ENCODE measurements around the gene ZDHHC19. TPM values are rescaled to one million over a fixed set of nuclear protein-coding genes. Genes with fewer than 3 reads are reported as not detected.
"Not testable (repeated sequence)": the region's sequence is repeated elsewhere in the genome, so short reads cannot be mapped to it uniquely, and the experiment has no call there.

Gene ZDHHC19
- total RNA-seq, 5 donors from 2014 or later (not counting 1 experiment from before 2014, with no cell fraction given) = 0.49 to 0.54 TPM; not detected in 3

DNA sequence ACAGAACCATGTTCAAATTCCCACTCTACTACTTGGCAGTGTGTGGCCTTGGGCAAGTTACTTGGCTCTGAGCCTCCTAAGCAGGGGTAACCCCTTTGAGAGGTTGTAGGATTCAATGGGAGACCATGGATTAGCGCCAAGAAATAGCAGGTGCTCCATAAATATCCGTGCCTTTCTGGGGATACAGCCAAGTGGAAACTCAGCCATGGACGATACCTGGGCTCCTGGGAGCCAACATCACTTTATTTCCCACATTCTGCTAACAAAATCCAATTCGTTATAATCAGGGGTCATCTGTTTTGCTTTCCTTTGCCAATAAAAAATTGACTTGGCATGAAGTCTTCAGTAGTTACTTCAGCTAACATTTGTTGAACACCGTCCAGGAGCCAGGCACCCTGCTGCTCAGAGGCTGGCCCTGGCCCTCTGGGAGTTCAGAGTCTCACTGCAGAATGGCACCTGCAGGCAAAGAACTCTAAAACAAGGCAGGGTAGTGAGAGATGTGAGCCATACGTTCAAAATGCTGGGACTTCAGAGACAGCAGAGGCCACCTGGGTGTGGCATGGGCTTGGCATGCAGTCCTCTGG, 42.3 kb downstream of the ZDHHC19 start:
- ChIA-PET POLR2A (interaction anchor here in 1 of 2 donors (0.6 kb wide), 1 partner anchor 90 kb away, joined by 3 read pairs; no protein-coding TSS in a partner anchor), CTCF (no interaction called here)
- DNase-seq (no peak), ATAC-seq (replicated peaks in 1 of 4) (no peak)
- Mint-ChIP-seq H3K4me3 (no peak overlapping the region), H3K4me1 (peaks cover 0 to 4% (median 1%) of the 10 kb centered on the region in 3 donors), H3K36me3 (no peaks in the 10 kb centered on the region), H3K27me3 (no peaks in the 10 kb centered on the region), H3K27ac (no peak overlapping the region), H3K9me3 (peaks cover 0 to 3% (median 0%) of the 10 kb centered on the region in 3 donors)
- Histone ChIP-seq H3K4me3 (ENCODE audit: control insufficient read depth in 1 of 2, extremely low read depth in 1 of 2, low read length in 1 of 2) (no peak overlapping the region), H3K9me3 (no peaks in the 10 kb centered on the region), H3K27ac (ENCODE audit: low read length) (no peak overlapping the region), H3K4me1 (ENCODE audit: control insufficient read depth in 1 of 2, extremely low read depth in 1 of 2, insufficient read depth in 2 of 2, low read length in 2 of 2) (peaks cover 0 to 6% of the 10 kb centered on the region in 2 experiments), H3K36me3 (ENCODE audit: control insufficient read depth in 2 of 2, extremely low read depth in 1 of 2, insufficient read depth in 1 of 2, low read length in 1 of 2) (no peaks in the 10 kb centered on the region), H3K27me3 (replicated peaks in 1 of 2; ENCODE audit: control insufficient read depth in 2 of 2, extremely low read depth in 1 of 2, insufficient read depth in 2 of 2, low read length in 1 of 2) (peaks cover 0 to 3% of the 10 kb centered on the region in 2 experiments)
- 91% methylated on average over 5 of the region's 6 CpGs for WGBS (ENCODE audit: insufficient coverage)

DNA sequence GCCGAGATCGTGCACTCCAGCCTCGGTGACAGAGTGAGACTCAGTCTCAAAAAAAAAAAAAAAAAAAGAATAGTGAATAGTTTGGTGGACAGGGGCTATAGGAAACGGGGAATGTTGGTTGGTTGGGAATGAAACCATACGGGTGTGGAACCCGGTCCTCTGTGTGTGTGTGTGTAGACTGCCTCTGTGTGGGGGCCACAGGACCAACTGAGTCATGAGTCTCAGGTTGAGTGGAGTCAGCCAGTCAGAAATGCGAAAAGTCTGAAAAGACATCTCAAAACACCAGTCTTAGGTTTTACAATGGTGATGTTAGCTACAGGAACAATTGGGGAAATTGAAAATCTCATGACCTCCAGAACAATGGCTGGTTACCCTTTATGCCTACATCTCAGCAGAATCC, 44.5 kb downstream of the ZDHHC19 start:
- H3K27ac Mint-ChIP-seq = no peak overlapping the region

DNA sequence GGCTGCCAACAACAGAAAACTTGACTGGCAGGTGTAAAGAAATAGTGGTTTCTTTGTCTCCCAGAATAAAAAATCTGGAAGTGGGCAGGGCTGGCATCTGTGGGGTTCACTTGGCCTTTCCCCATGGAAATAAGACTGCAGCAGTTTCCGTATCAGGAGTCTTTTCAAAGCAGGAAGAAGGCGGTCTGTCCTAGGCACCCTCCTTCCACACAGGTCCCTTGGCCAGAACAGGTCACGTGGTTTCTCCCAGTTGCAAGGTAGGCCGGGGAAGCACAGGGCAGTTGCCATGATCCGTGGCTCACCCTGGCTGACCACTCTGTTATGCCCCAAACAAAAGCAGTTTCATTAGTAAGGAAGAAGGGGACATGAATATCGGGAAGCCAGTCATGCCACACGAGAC, 45.4 kb downstream of the ZDHHC19 start:
- H3K36me3 ChIP-seq (ENCODE audit: control insufficient read depth in 2 of 2, extremely low read depth in 1 of 2, insufficient read depth in 1 of 2, low read length in 1 of 2) = no peaks in the 10 kb centered on the region
- peaks cover 0 to 8% of the 10 kb centered on the region in 2 experiments for H3K27me3 ChIP-seq (replicated peaks in 1 of 2; ENCODE audit: control insufficient read depth in 2 of 2, extremely low read depth in 1 of 2, insufficient read depth in 2 of 2, low read length in 1 of 2)
- H3K27me3 Mint-ChIP-seq = no peaks in the 10 kb centered on the region
- peaks cover 0 to 6% of the 10 kb centered on the region in 2 experiments for H3K4me1 ChIP-seq (ENCODE audit: control insufficient read depth in 1 of 2, extremely low read depth in 1 of 2, insufficient read depth in 2 of 2, low read length in 2 of 2)
- no peak overlapping the region for H3K27ac Mint-ChIP-seq
- ChIA-PET POLR2A (no interaction called here), CTCF (interaction anchor here in 1 of 2 donors (0.6 kb wide), 1 partner anchor 242 kb away, joined by 3 read pairs; no protein-coding TSS in a partner anchor)
- DNase-seq = no peak
- no peak overlapping the region for H3K27ac ChIP-seq (ENCODE audit: low read length)
- H3K36me3 Mint-ChIP-seq = no peaks in the 10 kb centered on the region
- WGBS (ENCODE audit: insufficient coverage) = 100% methylated on average over 3 of the region's 7 CpGs
- no peaks in the 10 kb centered on the region for H3K9me3 ChIP-seq
- H3K9me3 Mint-ChIP-seq = peaks cover 0 to 2% (median 0%) of the 10 kb centered on the region in 3 donors
- H3K4me1 Mint-ChIP-seq = peaks cover 0 to 4% (median 1%) of the 10 kb centered on the region in 3 donors
- no peak for ATAC-seq (replicated peaks in 1 of 4)
- no peak overlapping the region for H3K4me3 Mint-ChIP-seq
- no peak overlapping the region for H3K4me3 ChIP-seq (ENCODE audit: control insufficient read depth in 1 of 2, extremely low read depth in 1 of 2, low read length in 1 of 2)

More for the DNA sequence above, 44.5 kb downstream of the ZDHHC19 start:
- WGBS (ENCODE audit: insufficient coverage) = 70% methylated on average over 2 of the region's 7 CpGs
- ChIA-PET POLR2A (interaction anchor here in 1 of 2 donors (0.7 kb wide), 1 partner anchor 1149 kb away, joined by 7 read pairs; no protein-coding TSS in a partner anchor), CTCF (interaction anchor here in 1 of 2 donors (0.6 kb wide), 1 partner anchor 241 kb away, joined by 3 read pairs; no protein-coding TSS in a partner anchor)
- Mint-ChIP-seq H3K4me1 (peaks cover 0 to 4% (median 1%) of the 10 kb centered on the region in 3 donors), H3K27me3 (no peaks in the 10 kb centered on the region), H3K9me3 (peaks cover 0 to 3% (median 0%) of the 10 kb centered on the region in 3 donors), H3K36me3 (no peaks in the 10 kb centered on the region), H3K4me3 (no peak overlapping the region)
- Histone ChIP-seq H3K9me3 (no peaks in the 10 kb centered on the region), H3K4me1 (ENCODE audit: control insufficient read depth in 1 of 2, extremely low read depth in 1 of 2, insufficient read depth in 2 of 2, low read length in 2 of 2) (peaks cover 0 to 6% of the 10 kb centered on the region in 2 experiments), H3K27me3 (replicated peaks in 1 of 2; ENCODE audit: control insufficient read depth in 2 of 2, extremely low read depth in 1 of 2, insufficient read depth in 2 of 2, low read length in 1 of 2) (peaks cover 0 to 8% of the 10 kb centered on the region in 2 experiments), H3K36me3 (ENCODE audit: control insufficient read depth in 2 of 2, extremely low read depth in 1 of 2, insufficient read depth in 1 of 2, low read length in 1 of 2) (no peaks in the 10 kb centered on the region), H3K27ac (ENCODE audit: low read length) (no peak overlapping the region), H3K4me3 (ENCODE audit: control insufficient read depth in 1 of 2, extremely low read depth in 1 of 2, low read length in 1 of 2) (no peak overlapping the region)
- no peak for DNase-seq
- no peak for ATAC-seq (replicated peaks in 1 of 4)

DNA sequence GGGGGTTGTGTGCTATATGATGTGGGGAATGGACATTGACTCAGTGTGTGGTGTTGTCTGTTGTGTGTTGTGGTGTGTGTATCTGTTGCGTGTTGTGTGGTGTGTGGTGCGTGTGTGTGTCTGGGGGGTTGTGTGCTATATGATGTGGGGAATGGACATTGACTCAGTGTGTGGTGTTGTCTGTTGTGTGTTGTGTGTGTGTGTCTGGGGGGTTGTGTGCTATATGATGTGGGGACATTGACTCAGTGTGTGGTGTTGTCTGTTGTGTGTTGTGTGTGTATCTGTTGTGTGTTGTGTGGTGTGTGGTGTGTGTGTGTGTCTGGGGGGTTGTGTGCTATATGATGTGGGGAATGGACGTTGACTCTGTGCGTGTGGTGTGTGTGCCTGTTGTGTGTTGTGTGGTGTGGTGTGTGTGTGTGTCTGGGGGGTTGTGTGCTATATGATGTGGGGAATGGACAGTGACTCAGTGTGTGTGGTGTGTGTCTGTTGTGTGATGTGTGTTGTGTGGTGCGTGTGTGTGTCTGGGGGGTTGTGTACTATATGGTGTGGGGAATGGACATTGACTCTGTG, 46.1 kb downstream of the ZDHHC19 start:
- WGBS (ENCODE audit: insufficient coverage) = 94% methylated on average over 5 of the region's 5 CpGs
- DNase-seq; ATAC-seq (replicated peaks in 1 of 4); H3K9me3 Mint-ChIP-seq; CTCF ChIA-PET; H3K27me3 Mint-ChIP-seq; H3K4me3 ChIP-seq (ENCODE audit: control insufficient read depth in 1 of 2, extremely low read depth in 1 of 2, low read length in 1 of 2); POLR2A ChIA-PET; H3K36me3 ChIP-seq (ENCODE audit: control insufficient read depth in 2 of 2, extremely low read depth in 1 of 2, insufficient read depth in 1 of 2, low read length in 1 of 2); H3K9me3 ChIP-seq; H3K27ac ChIP-seq (ENCODE audit: low read length); H3K4me3 Mint-ChIP-seq; H3K36me3 Mint-ChIP-seq; H3K27ac Mint-ChIP-seq; H3K27me3 ChIP-seq (replicated peaks in 1 of 2; ENCODE audit: control insufficient read depth in 2 of 2, extremely low read depth in 1 of 2, insufficient read depth in 2 of 2, low read length in 1 of 2): not testable (repeated sequence)
- peaks cover 5 to 11% (median 7%) of the 10 kb centered on the region in 3 donors for H3K4me1 Mint-ChIP-seq
- H3K4me1 ChIP-seq (ENCODE audit: control insufficient read depth in 1 of 2, extremely low read depth in 1 of 2, insufficient read depth in 2 of 2, low read length in 2 of 2) = peaks cover 4 to 10% of the 10 kb centered on the region in 2 experiments

DNA sequence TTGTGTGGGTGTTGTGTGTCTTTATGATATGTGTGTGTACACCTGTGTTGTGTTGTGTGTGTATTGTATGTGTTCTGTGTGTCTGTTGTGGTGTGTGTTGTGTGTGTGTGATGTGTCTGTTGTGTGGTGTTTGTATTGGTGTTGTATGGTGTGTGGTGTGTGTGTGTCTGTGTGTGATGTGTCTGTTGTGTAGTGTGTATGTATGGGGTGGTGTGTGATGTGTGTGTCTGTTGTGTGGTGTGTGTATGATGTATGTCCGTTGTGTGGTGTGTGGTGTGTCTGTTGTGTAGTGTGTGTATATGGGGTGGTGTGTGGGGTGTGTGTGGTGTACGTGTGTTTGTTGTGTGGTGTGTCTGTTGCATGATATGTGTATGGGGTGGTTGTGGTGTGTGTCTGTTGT, 46.6 kb downstream of the ZDHHC19 start:
- Histone ChIP-seq H3K4me1 (ENCODE audit: control insufficient read depth in 1 of 2, extremely low read depth in 1 of 2, insufficient read depth in 2 of 2, low read length in 2 of 2) (peaks cover 4 to 15% of the 10 kb centered on the region in 2 experiments), H3K27me3 (replicated peaks in 1 of 2; ENCODE audit: control insufficient read depth in 2 of 2, extremely low read depth in 1 of 2, insufficient read depth in 2 of 2, low read length in 1 of 2) (peaks cover 0 to 8% of the 10 kb centered on the region in 2 experiments), H3K9me3 (no peaks in the 10 kb centered on the region), H3K27ac (ENCODE audit: low read length) (no peak overlapping the region), H3K4me3 (ENCODE audit: control insufficient read depth in 1 of 2, extremely low read depth in 1 of 2, low read length in 1 of 2) (no peak overlapping the region), H3K36me3 (ENCODE audit: control insufficient read depth in 2 of 2, extremely low read depth in 1 of 2, insufficient read depth in 1 of 2, low read length in 1 of 2) (no peaks in the 10 kb centered on the region)
- ATAC-seq (replicated peaks in 1 of 4) (no peak), DNase-seq (no peak)
- no peaks in the 10 kb centered on the region for H3K36me3 Mint-ChIP-seq
- POLR2A ChIA-PET = no interaction called here
- H3K27ac Mint-ChIP-seq = no peak overlapping the region
- 88% methylated on average over 2 of the region's 2 CpGs for WGBS (ENCODE audit: insufficient coverage)
- no peaks in the 10 kb centered on the region for H3K27me3 Mint-ChIP-seq
- H3K4me1 Mint-ChIP-seq = peaks cover 10 to 16% (median 11%) of the 10 kb centered on the region in 3 donors
- H3K9me3 Mint-ChIP-seq = no peaks in the 10 kb centered on the region
- H3K4me3 Mint-ChIP-seq = no peak overlapping the region
- CTCF ChIA-PET = no interaction called here

DNA sequence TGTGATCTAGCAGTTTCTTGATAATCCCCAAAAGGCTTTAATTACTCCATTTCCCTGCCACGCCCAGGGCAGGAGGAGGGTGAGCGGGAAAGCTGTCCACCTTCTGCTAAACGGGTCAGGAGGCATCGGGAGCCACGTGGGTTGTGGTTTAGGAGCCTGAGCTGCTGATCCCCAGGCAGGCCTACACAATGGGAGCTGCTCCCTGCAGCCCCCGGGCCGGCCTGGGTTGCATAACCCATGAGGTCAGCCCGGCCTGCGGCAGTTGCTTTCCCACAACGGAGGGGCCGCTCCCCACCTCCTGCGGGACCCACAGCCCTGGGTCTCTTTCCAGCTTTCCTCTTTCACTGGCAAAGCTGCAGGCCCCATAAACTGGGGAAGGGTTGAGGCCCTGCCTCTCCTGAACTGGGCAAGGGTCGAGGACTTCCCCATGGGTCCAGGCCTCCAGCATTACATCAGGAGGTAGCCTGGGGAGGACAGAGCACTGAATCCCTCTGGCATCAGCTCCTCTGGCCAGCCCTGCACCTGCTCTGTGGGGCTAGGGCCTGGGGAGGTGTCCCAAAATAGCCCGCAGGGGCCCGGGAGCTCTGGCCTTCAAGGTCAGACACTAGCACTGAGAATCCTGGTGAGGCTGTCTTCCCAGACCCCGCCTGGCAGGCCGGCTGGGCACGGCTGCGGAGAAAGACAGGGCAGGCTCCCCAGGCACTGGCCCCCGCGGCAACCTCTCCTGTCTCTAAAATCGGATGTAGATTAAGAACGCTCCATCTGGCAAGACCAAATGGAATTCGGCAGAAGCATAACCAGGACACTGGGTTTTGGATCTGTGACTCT, 47.3 kb downstream of the ZDHHC19 start:
- POLR2A ChIA-PET = no interaction called here
- no peak for ATAC-seq (replicated peaks in 1 of 4)
- Histone ChIP-seq H3K27ac (ENCODE audit: low read length) (no peak overlapping the region), H3K4me1 (ENCODE audit: control insufficient read depth in 1 of 2, extremely low read depth in 1 of 2, insufficient read depth in 2 of 2, low read length in 2 of 2) (peaks cover 4 to 15% of the 10 kb centered on the region in 2 experiments), H3K36me3 (ENCODE audit: control insufficient read depth in 2 of 2, extremely low read depth in 1 of 2, insufficient read depth in 1 of 2, low read length in 1 of 2) (no peaks in the 10 kb centered on the region), H3K9me3 (no peaks in the 10 kb centered on the region), H3K27me3 (replicated peaks in 1 of 2; ENCODE audit: control insufficient read depth in 2 of 2, extremely low read depth in 1 of 2, insufficient read depth in 2 of 2, low read length in 1 of 2) (peaks cover 0 to 8% of the 10 kb centered on the region in 2 experiments), H3K4me3 (ENCODE audit: control insufficient read depth in 1 of 2, extremely low read depth in 1 of 2, low read length in 1 of 2) (no peak overlapping the region)
- no peaks in the 10 kb centered on the region for H3K27me3 Mint-ChIP-seq
- no peaks in the 10 kb centered on the region for H3K9me3 Mint-ChIP-seq
- no peaks in the 10 kb centered on the region for H3K36me3 Mint-ChIP-seq
- no peak overlapping the region for H3K27ac Mint-ChIP-seq
- H3K4me3 Mint-ChIP-seq = no peak overlapping the region
- H3K4me1 Mint-ChIP-seq = peaks cover 10 to 17% (median 11%) of the 10 kb centered on the region in 3 donors
- no peak for DNase-seq
- WGBS (ENCODE audit: insufficient coverage) = 91% methylated on average over 19 of the region's 24 CpGs
- CTCF ChIA-PET = no interaction called here
